Stimulated activated CD4-positive, alpha-beta T cell treated with anti-CD3 and anti-CD28 coated beads, TNF-alpha, amount 100 ng/mL, for 24 hours (primary cell): ENCODE results near the gene RAD51D.
A peak's percentile ranks its signal among the peaks of the same experiment; 100 is the strongest.
"Not testable (repeated sequence)": the region's sequence is repeated elsewhere in the genome, so short reads cannot be mapped to it uniquely, and the experiment has no call there.

Experiments
- DNase-seq, 3 experiments: peaks; one replicate each; pipeline ENCODE4 v3.0.0-alpha.2; 2020; ENCODE audit warnings: low read depth in 3 of 3

Gene RAD51D

GRCh38 chr17:35065880-35066279 is 53.8 kb downstream of the RAD51D start:
- no peak for DNase-seq

DNA sequence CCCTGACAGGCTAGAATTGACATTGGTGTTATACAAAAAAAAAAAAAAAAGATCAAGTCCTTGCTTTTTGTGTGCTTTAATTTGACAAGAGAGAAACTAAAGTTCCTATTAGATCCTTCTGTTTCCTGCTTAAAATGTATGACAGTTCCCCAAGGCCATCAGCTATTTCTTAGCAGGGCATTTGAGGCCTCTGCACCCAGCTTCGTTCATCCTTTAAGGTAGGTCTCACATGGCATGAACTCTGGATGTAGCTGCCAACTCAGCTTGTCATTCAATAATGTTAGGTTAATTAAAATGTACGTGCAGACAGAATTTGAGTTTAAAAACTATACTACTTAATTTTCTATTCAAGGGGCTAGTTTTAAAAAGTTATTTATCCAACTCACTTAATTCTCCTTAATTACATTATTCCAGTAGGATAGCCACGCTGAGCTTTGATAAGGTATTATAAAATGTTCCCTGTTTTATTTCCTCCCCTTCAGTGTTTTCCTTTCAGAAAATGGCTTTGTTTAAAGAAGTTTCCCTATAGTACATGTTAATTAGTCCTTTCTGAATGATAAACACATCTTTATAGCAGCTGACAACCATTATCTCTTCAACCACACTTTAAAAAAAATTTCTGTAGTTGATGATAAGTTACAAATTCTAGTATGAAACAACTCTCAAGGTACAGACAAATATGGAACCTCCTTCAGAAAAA is 55.0 kb downstream of the RAD51D start:
- no peak for DNase-seq

DNA sequence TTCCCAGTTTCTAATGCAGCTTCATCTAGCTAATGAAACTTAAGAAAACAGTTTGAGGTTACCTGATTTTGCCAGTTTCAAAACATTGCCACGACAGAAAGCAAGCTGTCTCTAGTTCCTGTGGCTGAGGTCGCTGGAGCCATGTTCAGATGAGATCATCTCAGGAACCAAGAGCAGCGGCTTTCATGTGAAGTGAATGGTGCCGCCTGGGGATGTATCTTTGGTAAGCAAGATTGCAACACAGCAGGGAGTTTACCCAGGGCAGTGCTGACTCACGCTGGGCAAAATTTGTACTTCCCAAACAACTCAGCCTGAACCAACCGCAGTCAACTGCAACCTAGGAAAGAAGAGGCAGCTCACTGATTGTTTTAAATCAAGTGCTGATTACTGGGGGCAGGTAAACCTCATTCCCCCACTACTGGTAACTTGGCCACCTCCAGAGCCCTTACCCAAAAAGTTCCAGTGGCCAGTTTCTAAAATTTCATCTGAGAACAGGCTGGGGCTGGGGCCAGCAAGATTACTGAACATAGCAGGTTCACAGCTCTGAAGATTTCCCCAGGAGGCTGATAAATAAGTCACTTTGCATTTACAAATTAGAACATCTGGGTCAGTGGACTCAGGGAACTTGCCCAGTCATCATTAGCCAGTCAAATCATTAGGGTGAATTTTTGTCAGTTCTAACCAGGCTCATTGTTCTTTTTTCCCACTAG is 56.0 kb downstream of the RAD51D start, which contains the start of gene RFFL:
Gene RFFL, minus strand, starts transcription at position 194 of the 710 bp plus-strand sequence. CDS start 37,154 bp downstream, outside the sequence.
- DNase-seq: peak; percentile 70 to 83 (median 82)

- DNase-seq: no peak
These were observed 57.4 kb downstream of the RAD51D start for GRCh38 chr17:35062308-35062707.

GRCh38 chr17:35057332-35057915 is 62.2 kb downstream of the RAD51D start:
- DNase-seq: no peak

- no peak for DNase-seq
These were observed 63.6 kb downstream of the RAD51D start for GRCh38 chr17:35056013-35056412.

DNA sequence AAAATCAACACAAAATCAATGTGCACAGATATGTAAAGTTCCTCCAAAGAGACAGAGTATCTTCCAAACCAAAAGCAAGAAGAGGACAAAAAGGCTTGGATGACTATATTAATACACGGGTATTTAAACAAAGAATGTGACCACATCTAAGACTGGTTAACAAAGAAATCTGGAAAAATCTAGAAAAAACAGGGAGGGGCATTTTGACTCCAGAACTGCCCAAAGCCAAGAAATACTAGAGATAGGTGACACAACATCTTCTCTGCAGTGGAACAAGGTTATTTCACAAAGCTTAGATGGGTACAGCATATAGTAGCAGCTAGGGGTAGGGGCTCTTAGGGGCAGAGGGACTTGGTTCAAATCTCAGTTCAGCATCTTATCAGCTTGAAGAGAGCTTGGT is 66.5 kb downstream of the RAD51D start:
- DNase-seq: no peak

DNA sequence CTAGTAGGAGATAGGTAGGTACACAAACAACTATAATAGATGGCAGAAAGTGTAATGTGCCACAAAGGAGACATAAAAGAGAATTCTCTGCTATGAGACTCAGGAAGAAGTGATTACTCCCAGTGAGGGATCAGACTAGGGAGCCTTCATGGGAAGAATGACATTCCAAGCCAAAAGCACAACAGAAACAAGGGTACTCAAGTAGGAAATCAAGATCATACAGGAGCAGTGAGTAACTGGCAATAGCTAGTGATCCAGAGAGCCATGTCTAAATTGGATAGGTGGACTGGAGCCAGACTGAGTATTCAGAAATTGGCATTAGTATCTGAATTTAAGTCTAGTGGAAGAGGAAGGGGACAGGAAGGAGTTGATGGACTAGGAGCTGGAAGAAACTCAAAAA is 66.9 kb downstream of the RAD51D start:
- DNase-seq: no peak

GRCh38 chr17:35052241-35052610 is 67.4 kb downstream of the RAD51D start:
- no peak for DNase-seq

GRCh38 chr17:35051579-35052240 is 68.0 kb downstream of the RAD51D start:
- no peak for DNase-seq

- DNase-seq: no peak
These were observed 68.5 kb downstream of the RAD51D start for GRCh38 chr17:35051183-35051578.

DNA sequence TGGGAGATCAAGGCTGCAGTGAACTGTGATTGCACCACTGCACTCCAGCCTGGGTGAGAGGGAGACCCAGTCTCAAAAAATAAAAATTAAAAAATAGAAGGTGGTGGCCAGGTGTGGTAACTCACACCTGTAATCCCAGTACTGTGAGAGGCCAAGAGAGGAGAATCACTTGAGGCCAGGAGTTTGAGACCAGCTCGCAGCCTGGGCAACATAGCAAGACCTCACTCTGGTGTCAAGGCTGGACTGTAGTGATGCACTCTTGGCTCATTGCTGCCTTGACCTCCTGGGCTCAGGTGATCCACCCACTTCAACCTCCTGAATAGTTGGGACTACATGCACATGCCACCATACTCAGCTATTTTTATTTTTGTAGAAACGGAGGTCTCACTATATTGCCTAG is 69.5 kb downstream of the RAD51D start:
- DNase-seq: no peak

- no peak for DNase-seq
These were observed 70.8 kb downstream of the RAD51D start for GRCh38 chr17:35048685-35049379.

DNA sequence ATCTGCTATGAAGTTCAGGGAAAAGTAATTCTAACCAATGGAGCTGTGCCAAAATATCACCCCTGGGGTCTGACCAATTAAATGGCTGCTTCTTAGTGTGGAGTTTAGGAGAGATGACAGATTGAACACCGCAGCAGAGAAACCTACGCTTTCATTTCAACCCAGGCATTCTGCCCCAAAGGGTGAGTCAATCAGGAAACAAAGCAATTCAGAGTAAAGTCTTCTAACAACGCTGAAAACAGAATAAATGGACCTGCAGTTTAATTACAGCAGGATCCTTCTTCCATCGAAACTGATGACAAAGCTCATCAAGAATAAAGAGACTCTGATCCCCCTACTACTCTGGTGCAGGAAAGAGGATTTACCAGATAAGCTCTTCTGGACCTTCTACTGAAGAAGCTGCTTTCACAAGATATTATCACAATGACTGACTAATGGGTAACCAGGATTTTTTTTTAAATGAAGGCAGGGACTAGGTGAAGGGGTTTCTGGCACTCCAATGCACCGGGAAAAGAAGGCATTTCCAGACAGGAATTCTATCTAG is 72.8 kb downstream of the RAD51D start:
- peak; percentile 35 to 60 (median 44) for DNase-seq

- no peak for DNase-seq
These were observed 73.4 kb downstream of the RAD51D start for GRCh38 chr17:35046245-35046644.

- not testable (repeated sequence) for DNase-seq
These were observed 74.1 kb downstream of the RAD51D start for GRCh38 chr17:35045458-35045979.

GRCh38 chr17:35044181-35044580 is 75.5 kb downstream of the RAD51D start:
- no peak for DNase-seq
